Panc1 (cell line): ENCODE measurements around the gene SPATC1L.

ENCODE experiments used
- CTCF ChIP-seq: fragments of 450-650 bp; IDR thresholded peaks from 2 replicates; pipeline ENCODE4 v1.5.1; 2017; ENCODE audit warnings: mild to moderate bottlenecking
- POLR2AphosphoS5 ChIP-seq: IDR thresholded peaks from 2 replicates; pipeline ENCODE4 v1.6.1; 2012; ENCODE audit warnings: mild to moderate bottlenecking, low read depth, low read length, moderate library complexity

- TF ChIP-seq CTCF (no peak), POLR2AphosphoS5 (no peak)
Measured at GRCh38 chr21:46159841-46160656, 24.2 kb downstream of the SPATC1L start.
